ENCODE measurements around the gene THAP4.
"Not testable (repeated sequence)": the region's sequence is repeated elsewhere in the genome, so short reads cannot be mapped to it uniquely, and the experiment has no call there.

Gene THAP4

GRCh38 chr2:241671457-241672240 lies 34.7 kb upstream of the THAP4 start:
- Histone ChIP-seq H3K4me3 (ENCODE audit: insufficient read length, low read depth) (no peak overlapping the region), H3K36me3 (ENCODE audit: insufficient read depth, insufficient read length, low read length) (peaks cover 96% of the 10 kb centered on the region), H3K27me3 (ENCODE audit: insufficient read depth, insufficient read length) (no peaks in the 10 kb centered on the region), H3K9ac (ENCODE audit: insufficient read length, low read depth) (no peak overlapping the region), H3K4me1 (ENCODE audit: insufficient read depth, insufficient read length) (peaks cover 6% of the 10 kb centered on the region), H3K9me3 (ENCODE audit: insufficient read depth, low read length) (no peaks in the 10 kb centered on the region)
- TF ChIP-seq YY1 (IDR thresholded peaks at IDR 0.05; ENCODE audit: insufficient read depth, insufficient read length) (no peak), ZNF274 (IDR thresholded peaks at IDR 0.05; ENCODE audit: low read depth, low read length) (no peak)
- DNase-seq (ENCODE audit: low read depth, low spot score): no peak

GRCh38 chr2:241670333-241671110 lies 33.6 kb upstream of the THAP4 start:
- TF ChIP-seq SUZ12 (IDR thresholded peaks at IDR 0.05; ENCODE audit: extremely low read depth, insufficient read depth, insufficient read length) (no peak), ZNF274 (IDR thresholded peaks at IDR 0.05; ENCODE audit: low read depth, low read length) (no peak), YY1 (IDR thresholded peaks at IDR 0.05; ENCODE audit: insufficient read depth, insufficient read length) (no peak)
- peaks cover 9% of the 10 kb centered on the region for H3K4me1 ChIP-seq (ENCODE audit: insufficient read depth, insufficient read length)
- no peak overlapping the region for H3K9ac ChIP-seq (ENCODE audit: insufficient read length, low read depth)
- H3K9me3 ChIP-seq (ENCODE audit: insufficient read depth, low read length): no peaks in the 10 kb centered on the region
- no peak overlapping the region for H3K4me3 ChIP-seq (ENCODE audit: insufficient read length, low read depth)
- peaks cover 96% of the 10 kb centered on the region for H3K36me3 ChIP-seq (ENCODE audit: insufficient read depth, insufficient read length, low read length)
- H3K27me3 ChIP-seq (ENCODE audit: insufficient read depth, insufficient read length): no peaks in the 10 kb centered on the region
- no peak for DNase-seq (ENCODE audit: low read depth, low spot score)

- Histone ChIP-seq H3K9me3 (ENCODE audit: insufficient read depth, low read length) (no peaks in the 10 kb centered on the region), H3K9ac (ENCODE audit: insufficient read length, low read depth) (no peak overlapping the region), H3K4me3 (ENCODE audit: insufficient read length, low read depth) (no peak overlapping the region), H3K27me3 (ENCODE audit: insufficient read depth, insufficient read length) (no peaks in the 10 kb centered on the region), H3K4me1 (ENCODE audit: insufficient read depth, insufficient read length) (peaks cover 11% of the 10 kb centered on the region), H3K36me3 (ENCODE audit: insufficient read depth, insufficient read length, low read length) (peaks cover 80% of the 10 kb centered on the region)
- no peak for DNase-seq (ENCODE audit: low read depth, low spot score)
- TF ChIP-seq YY1 (IDR thresholded peaks at IDR 0.05; ENCODE audit: insufficient read depth, insufficient read length): no peak
- no peak for TF ChIP-seq SUZ12 (IDR thresholded peaks at IDR 0.05; ENCODE audit: extremely low read depth, insufficient read depth, insufficient read length)
- no peak for TF ChIP-seq ZNF274 (IDR thresholded peaks at IDR 0.05; ENCODE audit: low read depth, low read length)
These were observed 31.9 kb upstream of the THAP4 start for GRCh38 chr2:241668839-241669238.

GRCh38 chr2:241668354-241668753 lies 31.4 kb upstream of the THAP4 start:
- TF ChIP-seq ZNF274 (IDR thresholded peaks at IDR 0.05; ENCODE audit: low read depth, low read length) (no peak), YY1 (IDR thresholded peaks at IDR 0.05; ENCODE audit: insufficient read depth, insufficient read length) (no peak), SUZ12 (IDR thresholded peaks at IDR 0.05; ENCODE audit: extremely low read depth, insufficient read depth, insufficient read length) (no peak)
- H3K4me1 ChIP-seq (ENCODE audit: insufficient read depth, insufficient read length): peaks cover 11% of the 10 kb centered on the region
- no peak overlapping the region for H3K9ac ChIP-seq (ENCODE audit: insufficient read length, low read depth)
- peaks cover 77% of the 10 kb centered on the region for H3K36me3 ChIP-seq (ENCODE audit: insufficient read depth, insufficient read length, low read length)
- no peaks in the 10 kb centered on the region for H3K27me3 ChIP-seq (ENCODE audit: insufficient read depth, insufficient read length)
- no peak for DNase-seq (ENCODE audit: low read depth, low spot score)
- no peaks in the 10 kb centered on the region for H3K9me3 ChIP-seq (ENCODE audit: insufficient read depth, low read length)
- no peak overlapping the region for H3K4me3 ChIP-seq (ENCODE audit: insufficient read length, low read depth)

GRCh38 chr2:241666627-241667400 lies 29.9 kb upstream of the THAP4 start:
- Histone ChIP-seq H3K4me3 (ENCODE audit: insufficient read length, low read depth) (no peak overlapping the region), H3K4me1 (ENCODE audit: insufficient read depth, insufficient read length) (peaks cover 11% of the 10 kb centered on the region), H3K9me3 (ENCODE audit: insufficient read depth, low read length) (no peaks in the 10 kb centered on the region), H3K36me3 (ENCODE audit: insufficient read depth, insufficient read length, low read length) (peaks cover 66% of the 10 kb centered on the region), H3K27me3 (ENCODE audit: insufficient read depth, insufficient read length) (no peaks in the 10 kb centered on the region), H3K9ac (ENCODE audit: insufficient read length, low read depth) (no peak overlapping the region)
- TF ChIP-seq SUZ12 (IDR thresholded peaks at IDR 0.05; ENCODE audit: extremely low read depth, insufficient read depth, insufficient read length) (no peak), YY1 (IDR thresholded peaks at IDR 0.05; ENCODE audit: insufficient read depth, insufficient read length) (no peak), ZNF274 (IDR thresholded peaks at IDR 0.05; ENCODE audit: low read depth, low read length) (no peak)
- no peak for DNase-seq (ENCODE audit: low read depth, low spot score)

GRCh38 chr2:241665731-241666440 lies 28.9 kb upstream of the THAP4 start:
- TF ChIP-seq YY1 (IDR thresholded peaks at IDR 0.05; ENCODE audit: insufficient read depth, insufficient read length): no peak
- peaks cover 12% of the 10 kb centered on the region for H3K4me1 ChIP-seq (ENCODE audit: insufficient read depth, insufficient read length)
- H3K9ac ChIP-seq (ENCODE audit: insufficient read length, low read depth): no peak overlapping the region
- no peak for DNase-seq (ENCODE audit: low read depth, low spot score)
- H3K27me3 ChIP-seq (ENCODE audit: insufficient read depth, insufficient read length): no peaks in the 10 kb centered on the region
- H3K36me3 ChIP-seq (ENCODE audit: insufficient read depth, insufficient read length, low read length): peaks cover 66% of the 10 kb centered on the region
- no peaks in the 10 kb centered on the region for H3K9me3 ChIP-seq (ENCODE audit: insufficient read depth, low read length)
- no peak overlapping the region for H3K4me3 ChIP-seq (ENCODE audit: insufficient read length, low read depth)

- H3K9me3 ChIP-seq (ENCODE audit: insufficient read depth, low read length); H3K4me3 ChIP-seq (ENCODE audit: insufficient read length, low read depth); DNase-seq (ENCODE audit: low read depth, low spot score); H3K27me3 ChIP-seq (ENCODE audit: insufficient read depth, insufficient read length); H3K9ac ChIP-seq (ENCODE audit: insufficient read length, low read depth): not testable (repeated sequence)
- H3K4me1 ChIP-seq (ENCODE audit: insufficient read depth, insufficient read length): peaks cover 32% of the 10 kb centered on the region
- peaks cover 63% of the 10 kb centered on the region for H3K36me3 ChIP-seq (ENCODE audit: insufficient read depth, insufficient read length, low read length)
These were observed 25.8 kb upstream of the THAP4 start for GRCh38 chr2:241662731-241663130.

All from NT2/D1 (cell line).